CD8-positive, alpha-beta memory T cell (primary cell): ENCODE data around the gene COPZ1. TPM values are rescaled to one million over a fixed set of nuclear protein-coding genes. Genes with fewer than 3 reads are reported as not detected.
A peak's percentile ranks its signal among the peaks of the same experiment; 100 is the strongest.
"Not testable (repeated sequence)": the region's sequence is repeated elsewhere in the genome, so short reads cannot be mapped to it uniquely, and the experiment has no call there.

Source experiments
- CTCF ChIA-PET: fragments of 350-600 bp; sonication (Branson Sonifier 250); formaldehyde crosslinking; loops from one replicate; lab custom pipeline; 2021; ENCODE audit warnings: antibody characterized with exemption; lab: Charles Lee
- POLR2A ChIA-PET: fragments of 350-600 bp; sonication (Branson Sonifier 250); formaldehyde crosslinking; loops from one replicate; lab custom pipeline; 2021; ENCODE audit warnings: antibody characterized with exemption; lab: Charles Lee
- DNase-seq, 5 donors: peaks; one replicate each; pipeline versions ENCODE4 v3.0.0 to v3.0.0-alpha.2; 2020 to 2022; ENCODE audit warnings: mixed read lengths in 1 of 5
- H3K27ac ChIP-seq: one replicate; pipeline ENCODE4 v1.7.0; 2013; ENCODE audit warnings: low read depth, mild to moderate bottlenecking, low read length, moderate library complexity
- H3K27me3 ChIP-seq: 2 replicates; pipeline ENCODE4 v1.7.0; 2013; ENCODE audit warnings: low read length, mild to moderate bottlenecking; ENCODE audit not compliant: insufficient read depth, poor library complexity, severe bottlenecking
- H3K36me3 ChIP-seq: 2 replicates; pipeline ENCODE4 v1.7.0; 2013; ENCODE audit warnings: mild to moderate bottlenecking, low read length, moderate library complexity; ENCODE audit not compliant: insufficient read depth
- H3K4me1 ChIP-seq: 2 replicates; pipeline ENCODE4 v1.7.0; 2013; ENCODE audit warnings: mild to moderate bottlenecking, low read length, moderate library complexity; ENCODE audit not compliant: insufficient read depth
- H3K4me3 ChIP-seq: 2 replicates; pipeline ENCODE4 v1.7.0; 2013; ENCODE audit warnings: mild to moderate bottlenecking, low read length
- H3K9me3 ChIP-seq: 2 replicates; pipeline ENCODE4 v1.7.0; 2013; ENCODE audit warnings: mild to moderate bottlenecking, low read length
- H3K27ac Mint-ChIP-seq, 8 donors: one replicate each; pipeline ENCODE4 v1.8.0; 2020 to 2021; ENCODE audit warnings: mixed read lengths in 8 of 8, mild to moderate bottlenecking in 6 of 8, inconsistent platforms in 3 of 8, moderate library complexity in 3 of 8
- H3K27me3 Mint-ChIP-seq, 2 donors: one replicate each; pipeline ENCODE4 v1.8.0; 2020 to 2021; ENCODE audit warnings: mixed read lengths in 2 of 2, mild to moderate bottlenecking in 1 of 2, moderate library complexity in 1 of 2
- H3K36me3 Mint-ChIP-seq, 3 donors: one replicate each; pipeline ENCODE4 v1.8.0; 2020 to 2021; ENCODE audit warnings: mixed read lengths in 3 of 3, inconsistent platforms in 1 of 3, mild to moderate bottlenecking in 1 of 3
- H3K4me1 Mint-ChIP-seq, 3 donors: one replicate each; pipeline ENCODE4 v1.8.0; 2020 to 2021; ENCODE audit warnings: mixed read lengths in 3 of 3, inconsistent platforms in 1 of 3, mild to moderate bottlenecking in 1 of 3
- H3K4me3 Mint-ChIP-seq, 7 donors: one replicate each; pipeline ENCODE4 v1.8.0; 2020 to 2021; ENCODE audit warnings: mixed read lengths in 7 of 7, mild to moderate bottlenecking in 6 of 7, moderate library complexity in 4 of 7, inconsistent platforms in 2 of 7
- H3K9me3 Mint-ChIP-seq, 5 donors: one replicate each; pipeline ENCODE4 v1.8.0; 2020 to 2022; ENCODE audit warnings: mixed read lengths in 5 of 5, mild to moderate bottlenecking in 3 of 5, moderate library complexity in 2 of 5, inconsistent platforms in 1 of 5
- polyA plus RNA-seq: library from polyadenylated mRNA; unstranded; fragments of 300-500 nt; fragmentation: Illumina TruSeq; gene quantifications from one replicate; pipeline ENCODE4 v1.2.3, GENCODE V29; 2021
- total RNA-seq, 2 experiments: library from RNA; stranded (reverse); gene quantifications; one replicate each; pipeline ENCODE4 v1.2.3, GENCODE V29; 2021

Gene COPZ1
- total and polyA plus RNA-seq, 3 experiments from 2014 or later: 112 to 158 (median 115) TPM

DNA sequence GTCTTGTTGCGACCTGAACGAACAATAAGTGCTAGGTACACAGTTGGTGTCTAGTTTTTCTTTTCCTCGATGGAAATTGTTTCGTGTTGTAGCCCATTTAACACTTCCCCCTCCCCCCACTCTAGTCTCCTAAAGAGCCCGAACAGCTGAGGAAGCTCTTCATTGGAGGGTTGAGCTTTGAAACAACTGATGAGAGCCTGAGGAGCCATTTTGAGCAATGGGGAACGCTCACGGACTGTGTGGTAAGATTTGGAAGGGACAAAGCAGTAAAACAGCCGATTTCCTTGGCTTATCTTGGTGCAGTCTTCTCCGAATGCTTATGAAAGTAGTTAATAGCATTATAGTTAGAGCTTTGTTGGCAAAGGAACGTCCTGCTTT is 43.7 kb upstream of the COPZ1 start:
- not testable (repeated sequence) for H3K9me3 ChIP-seq, H3K27me3 Mint-ChIP-seq, H3K27ac Mint-ChIP-seq, H3K9me3 Mint-ChIP-seq, H3K27me3 ChIP-seq, H3K4me3 Mint-ChIP-seq, DNase-seq
- Histone ChIP-seq H3K27ac (peak overlapping the region; percentile 92), H3K36me3 (peaks cover 49% of the 10 kb centered on the region), H3K4me3 (peak overlapping the region; percentile 92), H3K4me1 (peaks cover 67% of the 10 kb centered on the region)
- Mint-ChIP-seq H3K4me1 (peaks cover 6 to 52% (median 7%) of the 10 kb centered on the region in 3 donors), H3K36me3 (peaks cover 0 to 32% (median 21%) of the 10 kb centered on the region in 3 donors)
- ChIA-PET POLR2A (interaction anchor here (0.6 to 2.5 kb wide), 9 partner anchors 17 to 658 kb away, joined by 3 to 29 read pairs (median 3); partner anchors contain the start of genes CALCOCO1 and COPZ1), CTCF (interaction anchor here (0.7 to 2.9 kb wide), 4 partner anchors 8 to 43 kb away, joined by 3 to 9 read pairs (median 4); partner anchors contain the start of gene COPZ1)

DNA sequence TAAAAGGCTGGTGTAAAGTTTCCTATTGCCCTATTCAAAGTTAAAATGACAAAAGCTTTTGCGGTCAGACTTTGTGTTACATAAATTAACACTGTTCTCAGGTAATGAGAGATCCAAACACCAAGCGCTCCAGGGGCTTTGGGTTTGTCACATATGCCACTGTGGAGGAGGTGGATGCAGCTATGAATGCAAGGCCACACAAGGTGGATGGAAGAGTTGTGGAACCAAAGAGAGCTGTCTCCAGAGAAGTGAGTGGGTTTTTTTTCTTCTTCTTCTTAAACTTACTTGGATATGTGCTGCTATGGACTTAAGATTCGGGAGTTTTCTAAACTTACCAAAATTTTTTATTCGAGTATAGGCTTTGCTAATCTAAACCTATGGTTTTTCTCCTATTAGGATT is 43.2 kb upstream of the COPZ1 start:
- ChIA-PET POLR2A (interaction anchor here (0.6 to 2.5 kb wide), 8 partner anchors 43 to 658 kb away, joined by 3 to 29 read pairs (median 3); partner anchors contain the start of genes CALCOCO1 and COPZ1), CTCF (interaction anchor here (0.7 to 2.9 kb wide), 4 partner anchors 8 to 43 kb away, joined by 3 to 9 read pairs (median 4); partner anchors contain the start of gene COPZ1)
- not testable (repeated sequence) for H3K27me3 Mint-ChIP-seq, H3K4me3 Mint-ChIP-seq, H3K27me3 ChIP-seq, H3K9me3 Mint-ChIP-seq, DNase-seq, H3K9me3 ChIP-seq
- Mint-ChIP-seq H3K27ac (peak overlapping the region in 1 of 8 donors; percentile 21), H3K4me1 (peaks cover 2 to 52% (median 2%) of the 10 kb centered on the region in 3 donors), H3K36me3 (peaks cover 0 to 32% (median 21%) of the 10 kb centered on the region in 3 donors)
- Histone ChIP-seq H3K4me1 (peaks cover 63% of the 10 kb centered on the region), H3K4me3 (peak overlapping the region; percentile 92), H3K36me3 (peaks cover 53% of the 10 kb centered on the region), H3K27ac (peak overlapping the region; percentile 92)

DNA sequence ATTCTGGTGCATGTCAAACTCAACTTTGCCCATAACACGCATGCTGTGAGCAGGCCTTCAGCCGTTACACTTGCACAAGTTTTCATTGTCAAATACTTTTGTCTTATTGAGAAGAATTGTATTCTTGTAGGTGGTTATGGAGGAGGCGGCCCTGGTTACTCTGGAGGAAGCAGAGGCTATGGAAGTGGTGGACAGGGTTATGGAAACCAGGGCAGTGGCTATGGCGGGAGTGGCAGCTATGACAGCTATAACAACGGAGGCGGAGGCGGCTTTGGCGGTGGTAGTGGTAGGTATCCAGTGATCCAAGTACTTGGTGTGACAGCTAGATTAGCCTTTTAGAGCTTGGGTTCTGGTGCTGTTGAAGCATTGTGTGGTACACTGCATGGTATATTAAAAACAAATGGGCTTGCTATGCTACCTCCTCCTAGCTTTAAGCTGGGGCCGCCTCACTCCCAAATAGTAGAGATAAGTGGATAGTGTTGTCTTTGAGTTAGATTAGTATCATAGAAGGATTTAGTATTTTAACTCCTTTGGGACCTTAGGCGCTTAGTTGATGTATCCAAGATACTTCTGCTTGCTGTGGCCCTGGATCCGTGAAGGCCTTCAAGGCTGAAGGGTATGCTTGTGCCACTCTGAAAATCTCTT is 41.9 kb upstream of the COPZ1 start:
- POLR2A ChIA-PET: interaction anchor here (0.6 to 1.9 kb wide), 3 partner anchors 9 to 76 kb away, joined by 3 to 6 read pairs (median 5); no protein-coding TSS in a partner anchor

DNA sequence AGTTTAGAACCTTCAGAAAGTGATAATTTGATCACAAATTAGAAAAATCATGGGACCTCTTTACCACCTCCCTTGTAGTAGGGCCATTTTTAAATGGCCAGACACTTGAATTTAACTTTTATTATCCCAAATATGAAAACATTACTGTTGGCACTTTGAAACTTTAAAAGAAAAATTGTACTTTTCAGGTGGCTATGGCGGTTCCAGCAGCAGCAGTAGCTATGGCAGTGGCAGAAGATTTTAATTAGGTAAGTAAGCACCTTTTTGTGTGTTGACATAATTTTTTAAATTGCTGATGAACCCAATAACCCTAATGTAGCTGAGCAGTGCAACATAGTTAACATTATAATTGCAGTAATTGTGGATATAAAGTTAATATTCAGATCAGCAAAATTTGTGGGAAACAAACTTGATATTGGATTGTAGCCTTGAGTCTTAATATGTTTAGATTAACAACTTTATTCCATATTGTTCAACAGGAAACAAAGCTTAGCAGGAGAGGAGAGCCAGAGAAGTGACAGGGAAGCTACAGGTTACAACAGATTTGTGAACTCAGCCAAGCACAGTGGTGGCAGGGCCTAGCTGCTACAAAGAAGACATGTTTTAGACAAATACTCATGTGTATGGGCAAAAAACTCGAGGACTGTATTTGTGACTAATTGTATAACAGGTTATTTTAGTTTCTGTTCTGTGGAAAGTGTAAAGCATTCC is 40.7 kb upstream of the COPZ1 start:
- H3K36me3 ChIP-seq: peaks cover 69% of the 10 kb centered on the region
- not testable (repeated sequence) for H3K9me3 ChIP-seq, DNase-seq, H3K27me3 ChIP-seq, H3K27me3 Mint-ChIP-seq, H3K9me3 Mint-ChIP-seq
- H3K4me3 Mint-ChIP-seq: peak overlapping the region in 3 of 7 donors; percentile 37 to 75 (median 64)
- H3K4me1 ChIP-seq: peaks cover 45% of the 10 kb centered on the region
- H3K27ac ChIP-seq: peak overlapping the region; percentile 32
- peaks cover 4 to 36% (median 21%) of the 10 kb centered on the region in 3 donors for H3K36me3 Mint-ChIP-seq
- H3K4me3 ChIP-seq: peak overlapping the region; percentile 21
- H3K4me1 Mint-ChIP-seq: peaks cover 0 to 51% (median 0%) of the 10 kb centered on the region in 3 donors
- ChIA-PET POLR2A (interaction anchor here (0.6 to 1.9 kb wide), 2 partner anchors 17 to 75 kb away, joined by 5 to 6 read pairs; no protein-coding TSS in a partner anchor), CTCF (interaction anchor here (0.8 to 2.4 kb wide), 6 partner anchors 10 to 95 kb away, joined by 3 to 7 read pairs (median 4); partner anchors contain the start of gene COPZ1)
- peak overlapping the region in 6 of 8 donors; percentile 11 to 75 (median 68) for H3K27ac Mint-ChIP-seq

More for the DNA sequence above, 41.9 kb upstream of the COPZ1 start:
- H3K4me1 ChIP-seq: peaks cover 56% of the 10 kb centered on the region
- Mint-ChIP-seq H3K9me3 (no peaks in the 10 kb centered on the region), H3K4me3 (peak overlapping the region in 1 of 7 donors; percentile 74), H3K27ac (peak overlapping the region in 2 of 8 donors; percentile 81 to 89), H3K27me3 (no peaks in the 10 kb centered on the region), H3K4me1 (peaks cover 0 to 51% (median 0%) of the 10 kb centered on the region in 3 donors), H3K36me3 (peaks cover 0 to 34% (median 21%) of the 10 kb centered on the region in 3 donors)
- H3K36me3 ChIP-seq: peaks cover 65% of the 10 kb centered on the region
- CTCF ChIA-PET: interaction anchor here (1.8 to 2.4 kb wide), 2 partner anchors 11 to 86 kb away, joined by 4 to 7 read pairs; no protein-coding TSS in a partner anchor
- DNase-seq: no peak
- H3K9me3 ChIP-seq: no peaks in the 10 kb centered on the region
- no peaks in the 10 kb centered on the region for H3K27me3 ChIP-seq
- peak overlapping the region; percentile 32 for H3K27ac ChIP-seq
- peak overlapping the region; percentile 24 for H3K4me3 ChIP-seq

DNA sequence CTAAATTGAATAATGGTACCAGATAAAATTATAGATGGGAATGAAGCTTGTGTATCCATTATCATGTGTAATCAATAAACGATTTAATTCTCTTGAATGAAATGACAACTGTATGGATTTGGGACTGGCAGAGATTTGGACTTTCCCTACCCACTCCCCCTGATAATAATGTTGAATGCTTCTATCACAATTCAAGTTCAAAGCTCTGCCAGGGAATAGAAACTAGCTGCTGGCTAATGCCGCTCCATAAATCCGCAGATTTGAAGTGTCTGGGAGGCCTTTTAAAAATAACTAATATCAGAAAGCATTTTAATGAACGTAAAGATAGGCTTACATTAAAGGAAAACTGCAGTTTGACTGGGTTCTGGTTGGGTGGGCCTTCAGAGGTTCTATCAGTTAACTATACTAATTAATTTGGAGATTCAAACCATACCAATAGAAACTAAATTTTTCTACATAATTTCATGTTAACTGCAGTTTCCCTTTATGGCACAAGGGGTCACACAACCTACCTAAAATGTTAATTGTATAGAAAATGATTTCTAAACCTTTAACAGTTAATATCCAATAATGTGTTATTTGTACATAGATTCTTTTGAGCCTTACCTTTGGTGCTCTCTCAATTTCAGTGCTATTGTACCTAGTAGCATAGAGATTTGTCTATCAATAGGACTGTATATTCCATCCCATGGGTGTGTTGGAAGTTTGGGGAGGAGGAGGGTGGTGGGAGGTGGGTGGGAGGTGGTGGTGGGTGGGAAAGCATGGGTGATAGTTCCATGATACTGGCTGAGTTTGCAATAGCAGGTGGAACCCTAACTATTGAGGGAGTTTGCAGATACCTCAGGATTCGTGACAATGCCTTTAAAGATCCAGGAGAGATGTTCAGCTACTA is 39.5 kb upstream of the COPZ1 start:
- no peaks in the 10 kb centered on the region for H3K27me3 Mint-ChIP-seq
- H3K9me3 Mint-ChIP-seq: no peaks in the 10 kb centered on the region
- peak overlapping the region in 7 of 8 donors; percentile 45 to 86 (median 68) for H3K27ac Mint-ChIP-seq
- H3K4me1 Mint-ChIP-seq: peaks cover 0 to 51% (median 0%) of the 10 kb centered on the region in 3 donors
- H3K27ac ChIP-seq: no peak overlapping the region
- no peaks in the 10 kb centered on the region for H3K9me3 ChIP-seq
- peak overlapping the region; percentile 12 to 76 (median 43) for H3K4me3 Mint-ChIP-seq
- CTCF ChIA-PET: interaction anchor here (1.5 to 2.4 kb wide), 5 partner anchors 9 to 114 kb away, joined by 4 to 7 read pairs (median 5); no protein-coding TSS in a partner anchor
- H3K36me3 Mint-ChIP-seq: peaks cover 6 to 36% (median 21%) of the 10 kb centered on the region in 3 donors
- peaks cover 45% of the 10 kb centered on the region for H3K4me1 ChIP-seq
- no peak for DNase-seq
- H3K27me3 ChIP-seq: no peaks in the 10 kb centered on the region
- H3K36me3 ChIP-seq: peaks cover 69% of the 10 kb centered on the region
- POLR2A ChIA-PET: interaction anchor here (0.6 to 1.9 kb wide), 2 partner anchors 31 to 74 kb away, joined by 5 to 8 read pairs; no protein-coding TSS in a partner anchor
- no peak overlapping the region for H3K4me3 ChIP-seq

DNA sequence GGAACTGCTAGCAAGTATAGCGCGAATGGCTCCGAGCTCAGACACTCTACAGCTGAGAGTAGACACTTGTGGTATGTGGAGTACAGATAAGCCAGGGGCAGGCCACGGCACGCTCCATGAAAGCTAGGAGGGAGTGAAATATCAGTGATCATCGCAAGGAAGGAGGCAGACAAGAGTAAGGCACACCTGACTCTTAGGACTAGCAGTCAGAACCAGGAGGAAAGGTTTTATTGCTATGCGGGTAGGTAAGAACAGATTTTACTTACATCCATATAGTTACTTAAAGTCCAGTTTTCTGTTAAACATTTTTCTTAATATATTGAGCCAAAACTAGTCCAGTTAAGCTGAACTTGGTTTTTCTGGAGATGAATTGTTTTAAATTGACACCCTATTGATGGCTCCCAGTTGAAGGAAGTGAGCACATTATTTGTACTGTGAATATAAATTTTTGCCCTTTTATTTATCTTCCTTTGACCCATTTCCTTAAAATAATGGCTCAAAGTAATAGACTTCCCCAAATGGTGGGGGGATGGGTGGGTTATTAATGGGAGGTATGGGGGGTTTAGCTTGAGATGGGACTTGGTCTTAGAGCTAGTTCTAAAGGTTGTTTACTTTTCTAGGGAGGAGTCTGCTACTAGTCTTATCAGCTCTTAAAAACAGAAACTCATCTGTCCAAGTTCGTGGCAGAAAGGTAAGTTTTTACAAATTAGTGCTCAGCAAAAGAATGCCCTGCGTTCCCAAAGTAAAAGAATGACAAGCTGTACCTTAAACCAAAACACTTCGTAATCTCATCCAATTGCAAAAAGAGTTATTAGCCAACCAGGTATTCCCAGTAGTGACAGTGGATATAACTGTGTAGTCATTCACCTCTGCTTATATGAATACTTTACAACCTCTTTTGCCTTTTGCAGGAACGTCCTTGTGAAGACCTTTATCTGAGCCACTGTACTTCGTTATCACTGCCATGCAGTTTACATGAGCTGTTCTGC is 38.6 kb upstream of the COPZ1 start:
- H3K36me3 Mint-ChIP-seq: peaks cover 6 to 36% (median 21%) of the 10 kb centered on the region in 3 donors
- no peaks in the 10 kb centered on the region for H3K9me3 ChIP-seq
- H3K4me3 Mint-ChIP-seq: peak overlapping the region in 4 of 7 donors; percentile 12 to 47 (median 36)
- H3K4me1 ChIP-seq: peaks cover 43% of the 10 kb centered on the region
- no peaks in the 10 kb centered on the region for H3K9me3 Mint-ChIP-seq
- CTCF ChIA-PET: interaction anchor here (0.8 to 2.0 kb wide), 6 partner anchors 9 to 113 kb away, joined by 3 to 5 read pairs (median 4); partner anchors contain the start of gene COPZ1
- H3K36me3 ChIP-seq: peaks cover 65% of the 10 kb centered on the region
- POLR2A ChIA-PET: interaction anchor here (0.6 to 1.2 kb wide), 3 partner anchors 32 to 72 kb away, joined by 3 to 8 read pairs (median 4); partner anchors contain the start of gene COPZ1
- H3K4me1 Mint-ChIP-seq: peaks cover 0 to 49% (median 0%) of the 10 kb centered on the region in 3 donors
- H3K4me3 ChIP-seq: no peak overlapping the region
- no peak for DNase-seq
- H3K27ac ChIP-seq: peak overlapping the region; percentile 5
- peak overlapping the region in 6 of 8 donors; percentile 45 to 83 (median 74) for H3K27ac Mint-ChIP-seq
- H3K27me3 Mint-ChIP-seq: no peaks in the 10 kb centered on the region
- no peaks in the 10 kb centered on the region for H3K27me3 ChIP-seq
